Measurements from ENCODE around the gene SARS2. TPM values are rescaled to one million over a fixed set of nuclear protein-coding genes. Genes with fewer than 3 reads are reported as not detected.

SARS2 gene
- total RNA-seq, 1 experiment from 2014 or later: 57.4 TPM

DNA sequence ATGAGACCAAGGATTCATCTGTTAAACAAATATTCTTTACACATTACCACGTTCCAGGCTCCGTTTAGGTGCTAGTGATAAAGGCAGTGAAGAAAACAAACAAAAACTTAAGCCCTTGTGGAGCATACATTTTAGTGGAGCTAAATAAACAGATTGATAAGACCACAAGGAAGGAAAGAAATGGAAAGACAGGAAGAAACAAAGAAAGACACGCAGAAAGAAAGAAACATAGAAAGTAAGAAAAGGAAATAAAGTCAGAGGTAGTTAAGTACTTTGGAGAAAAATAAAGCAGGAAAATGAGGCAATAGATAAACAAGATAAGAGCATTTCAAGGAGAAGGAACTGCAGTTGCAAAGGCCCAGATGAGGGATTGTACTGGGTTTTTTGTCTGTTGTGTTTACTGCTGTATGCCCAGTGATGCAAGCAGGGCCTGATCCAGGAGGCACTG lies 29.8 kb downstream of the SARS2 start:
- no CpG with 5 or more reads among the region's 3 CpGs for WGBS (ENCODE audit: extremely low coverage, insufficient read length, low lambda C conversion rate)
- Histone ChIP-seq H3K4me1 (ENCODE audit: insufficient read depth, low read length) (peaks cover 2% of the 10 kb centered on the region; the same call in 1 of the 2 replicates), H4K5ac (ENCODE audit: insufficient read length, low read depth, low read length) (no peak overlapping the region), H2BK120ac (ENCODE audit: low read depth, low read length, poor library complexity, severe bottlenecking) (no peak overlapping the region), H3K56ac (ENCODE audit: insufficient read length, low read depth, low read length) (no peak overlapping the region), H2AK5ac (ENCODE audit: insufficient read length, low read length) (no peak overlapping the region), H4K91ac (ENCODE audit: insufficient read length, low read depth, low read length) (no peak overlapping the region), H2BK15ac (ENCODE audit: low read depth, low read length) (no peak overlapping the region), H3K23ac (ENCODE audit: insufficient read length, low read depth, low read length) (no peak overlapping the region), H3K18ac (ENCODE audit: insufficient read length, low read depth, low read length) (no peak overlapping the region), H3K4me2 (ENCODE audit: insufficient read depth, insufficient read length, low read length) (peak overlapping the region; percentile 76), H2BK12ac (ENCODE audit: insufficient read length, low read depth, low read length) (no peak overlapping the region), H4K8ac (replicated peaks; ENCODE audit: insufficient read length, low read depth, low read length) (no peak overlapping the region), H3K14ac (ENCODE audit: insufficient read depth, low read length) (no peak overlapping the region), H3K27me3 (ENCODE audit: insufficient read depth, low read length) (no peaks in the 10 kb centered on the region), H4K20me1 (ENCODE audit: control insufficient read depth, insufficient read depth, insufficient read length) (no peaks in the 10 kb centered on the region), H3K4ac (ENCODE audit: low read depth, low read length) (no peak overlapping the region), H2AFZ (ENCODE audit: low read length) (no peak overlapping the region), H3T11ph (ENCODE audit: low read length) (no peak overlapping the region), H3K9me3 (ENCODE audit: control insufficient read depth, low read depth, low read length) (no peaks in the 10 kb centered on the region), H3K27ac (ENCODE audit: insufficient read length, low read depth, low read length) (no peak overlapping the region), H2BK5ac (ENCODE audit: insufficient read length, low read length) (no peak overlapping the region), H3K79me1 (ENCODE audit: insufficient read depth, low read depth, low read length, poor library complexity, severe bottlenecking) (no peaks in the 10 kb centered on the region), H2BK20ac (ENCODE audit: low read depth, low read length, poor library complexity, severe bottlenecking) (no peak overlapping the region), H3K79me2 (ENCODE audit: insufficient read depth, low read length) (no peaks in the 10 kb centered on the region), H3K9ac (ENCODE audit: extremely low read depth, insufficient read length, low read length) (no peak overlapping the region), H3K23me2 (ENCODE audit: insufficient read length, low read depth, low read length, poor library complexity, severe bottlenecking) (no peaks in the 10 kb centered on the region)
- TF ChIP-seq, protein P1, sequence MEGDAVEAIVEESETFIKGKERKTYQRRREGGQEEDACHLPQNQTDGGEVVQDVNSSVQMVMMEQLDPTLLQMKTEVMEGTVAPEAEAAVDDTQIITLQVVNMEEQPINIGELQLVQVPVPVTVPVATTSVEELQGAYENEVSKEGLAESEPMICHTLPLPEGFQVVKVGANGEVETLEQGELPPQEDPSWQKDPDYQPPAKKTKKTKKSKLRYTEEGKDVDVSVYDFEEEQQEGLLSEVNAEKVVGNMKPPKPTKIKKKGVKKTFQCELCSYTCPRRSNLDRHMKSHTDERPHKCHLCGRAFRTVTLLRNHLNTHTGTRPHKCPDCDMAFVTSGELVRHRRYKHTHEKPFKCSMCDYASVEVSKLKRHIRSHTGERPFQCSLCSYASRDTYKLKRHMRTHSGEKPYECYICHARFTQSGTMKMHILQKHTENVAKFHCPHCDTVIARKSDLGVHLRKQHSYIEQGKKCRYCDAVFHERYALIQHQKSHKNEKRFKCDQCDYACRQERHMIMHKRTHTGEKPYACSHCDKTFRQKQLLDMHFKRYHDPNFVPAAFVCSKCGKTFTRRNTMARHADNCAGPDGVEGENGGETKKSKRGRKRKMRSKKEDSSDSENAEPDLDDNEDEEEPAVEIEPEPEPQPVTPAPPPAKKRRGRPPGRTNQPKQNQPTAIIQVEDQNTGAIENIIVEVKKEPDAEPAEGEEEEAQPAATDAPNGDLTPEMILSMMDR (conservative IDR thresholded peaks at IDR 0.05): no peak
- Mint-ChIP-seq H3K27ac (peak overlapping the region in 1 of 3 experiments; percentile 21; a peak in 2 of 7 replicates), H3K9me3 (peaks cover 0 to 3% of the 10 kb centered on the region in 2 experiments; a peak in 1 of 5 replicates), H3K4me3 (peak overlapping the region; percentile 81 to 86), H3K27me3 (ENCODE audit: low read depth) (peaks cover 15% of the 10 kb centered on the region), H3K36me3 (ENCODE audit: insufficient read depth in 1 of 3, low read depth in 3 of 3) (peaks cover 4 to 19% (median 14%) of the 10 kb centered on the region in 3 experiments; a peak in 6 of 7 replicates), H3K4me1 (peaks cover 15 to 18% of the 10 kb centered on the region in 2 experiments)
- DNase-seq: no peak
